GM19468 (cell line): ENCODE measurements around the gene POLG.

Source experiments
- ATAC-seq: cut with Tn5 transposase; IDR thresholded peaks from one replicate; pipeline ENCODE4 v1.9.1; 2021; ENCODE audit warnings: mild to moderate bottlenecking, moderate library complexity, moderate number of reproducible peaks; ENCODE audit not compliant: unreplicated experiment; ENCODE audit errors: extremely low read depth

The POLG gene

DNA sequence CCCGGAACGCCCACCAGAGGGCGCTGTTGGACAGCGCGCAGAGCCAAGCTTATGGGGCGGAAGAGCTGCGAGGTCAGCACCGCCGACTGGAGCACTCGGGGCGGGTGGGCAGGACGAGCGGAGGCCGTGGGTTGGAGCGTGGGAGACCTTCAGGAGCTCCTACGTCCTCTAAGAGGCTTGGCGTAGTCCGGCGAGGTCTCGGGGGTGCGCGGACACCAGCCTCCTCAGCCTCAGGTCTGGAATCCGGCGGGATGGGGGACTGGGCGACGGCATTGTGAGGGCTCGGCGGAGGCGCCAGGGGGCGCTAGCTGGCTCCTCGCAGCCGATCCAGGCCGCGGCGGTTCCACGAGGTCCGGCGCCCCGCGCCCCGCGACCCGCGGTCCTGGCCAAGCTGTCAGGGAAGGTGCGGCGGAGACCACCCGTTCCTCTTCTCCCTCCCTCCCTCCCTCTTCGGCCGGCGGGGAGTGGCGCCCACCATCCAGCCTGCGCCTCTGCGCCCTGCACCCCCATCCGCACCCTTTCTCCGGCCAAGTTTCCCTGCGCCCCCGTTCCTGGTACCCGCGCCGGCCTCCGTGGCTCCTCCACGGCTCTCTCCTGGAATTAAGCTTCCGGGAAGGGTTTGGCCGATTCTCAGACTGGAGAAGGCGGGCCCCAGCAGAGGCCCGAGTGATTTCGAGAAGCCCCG is 24.3 kb upstream of the POLG start:
- ATAC-seq: peak; percentile 77

DNA sequence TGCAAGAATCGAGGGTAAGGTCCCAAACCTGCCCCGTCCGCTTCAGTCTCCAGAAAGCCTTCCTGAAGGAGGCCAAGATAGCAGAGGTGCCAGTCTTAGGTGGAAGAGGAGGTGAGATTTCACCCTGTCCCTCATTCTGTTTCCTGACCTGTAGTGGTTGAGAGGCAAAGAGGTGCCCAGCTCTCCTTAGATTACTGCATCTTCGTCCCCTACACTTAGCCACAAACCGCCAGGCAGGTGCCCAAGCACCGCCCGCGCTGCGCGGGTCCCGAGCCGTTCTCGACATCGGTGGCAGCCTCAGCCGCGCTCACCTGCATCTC is 23.8 kb upstream of the POLG start:
- ATAC-seq: no peak

DNA sequence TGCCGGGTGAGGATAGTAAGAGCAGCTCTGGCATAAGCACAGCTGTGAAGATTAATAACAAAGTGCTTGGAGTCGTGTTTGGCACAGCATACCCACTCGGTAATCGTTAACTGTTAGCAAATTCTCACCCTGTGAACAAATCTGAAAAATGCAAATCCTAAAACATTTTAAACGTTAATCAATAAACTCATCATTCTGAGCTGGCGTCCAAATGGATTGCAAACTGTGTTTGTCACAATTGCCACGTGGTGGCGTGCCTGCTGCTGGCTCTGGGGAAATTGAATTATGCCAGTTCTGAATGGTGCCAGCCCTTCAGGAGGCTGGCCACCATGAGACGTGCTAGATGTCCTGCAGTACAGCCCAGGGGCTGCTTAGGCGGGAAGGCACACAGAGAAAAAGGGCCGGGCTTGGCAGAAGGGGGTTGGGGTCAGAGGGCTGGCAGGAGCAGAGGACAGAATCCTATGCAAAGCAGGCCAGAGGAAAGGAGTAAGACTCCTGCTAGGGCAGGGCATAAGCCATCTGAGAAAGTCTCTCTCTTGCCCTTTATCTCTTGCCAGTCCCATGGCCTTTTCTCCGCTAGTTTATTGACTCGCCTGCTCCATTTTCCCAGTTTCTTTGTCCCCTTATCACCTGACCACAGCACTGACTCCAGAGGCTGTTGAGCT is 22.1 kb upstream of the POLG start:
- ATAC-seq: no peak

DNA sequence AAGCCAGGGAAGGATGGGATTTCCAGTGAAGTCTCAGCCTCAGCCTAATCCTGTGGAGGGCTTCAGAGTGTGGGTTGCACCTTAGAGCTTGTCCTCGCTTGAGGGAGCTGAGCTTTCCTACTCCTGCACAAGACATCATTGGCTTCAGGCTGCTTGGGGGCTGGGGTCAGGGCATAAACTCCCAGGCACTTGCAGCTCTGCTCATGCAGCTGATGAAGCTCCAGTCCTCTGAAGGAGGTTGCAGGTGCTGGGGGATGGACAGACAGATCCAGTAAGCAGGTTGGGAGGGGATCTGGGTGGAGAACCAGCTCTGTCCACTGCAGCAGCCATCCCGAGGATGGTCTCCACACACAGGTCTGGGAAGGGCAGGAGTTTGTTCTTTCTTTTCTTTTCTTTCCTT is 19.4 kb upstream of the POLG start:
- ATAC-seq: no peak

DNA sequence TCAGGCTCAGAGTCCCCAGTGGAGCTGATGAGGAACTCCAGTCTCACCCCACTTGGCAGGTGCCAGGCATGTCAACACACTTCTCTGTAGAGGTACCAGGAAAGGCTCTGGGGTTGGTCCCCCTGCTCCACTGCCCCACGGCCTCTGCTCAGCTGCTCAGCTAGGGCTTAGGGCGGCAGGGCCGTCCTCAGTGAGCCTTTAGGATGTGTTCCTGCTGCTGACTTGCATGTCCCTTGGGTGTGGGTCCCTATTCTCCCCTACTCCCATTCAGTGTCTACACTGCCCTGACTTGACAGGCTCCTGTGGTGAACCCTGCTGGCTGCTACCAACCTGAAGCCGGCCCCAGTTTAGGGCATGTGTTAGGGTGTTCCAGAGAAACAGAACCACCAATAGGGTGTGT is 17.9 kb upstream of the POLG start:
- no peak for ATAC-seq

DNA sequence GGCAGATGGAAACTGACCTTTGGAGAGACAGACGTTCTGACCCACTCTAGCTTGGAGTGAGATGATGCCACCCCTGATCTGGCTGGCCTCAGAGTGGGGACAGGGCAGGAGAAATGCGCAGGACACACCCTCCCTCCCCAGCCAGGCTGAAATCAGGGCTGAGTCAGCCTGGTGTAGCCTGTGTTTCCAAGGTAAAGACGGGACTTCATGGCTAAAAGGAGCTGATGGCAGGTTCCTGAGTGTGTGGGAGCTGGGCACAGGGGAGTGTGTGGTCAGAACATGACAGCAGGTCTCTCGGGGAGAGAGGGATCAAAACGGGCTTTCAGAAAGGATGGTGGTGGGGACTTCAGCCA is 14.6 kb upstream of the POLG start:
- ATAC-seq: no peak

DNA sequence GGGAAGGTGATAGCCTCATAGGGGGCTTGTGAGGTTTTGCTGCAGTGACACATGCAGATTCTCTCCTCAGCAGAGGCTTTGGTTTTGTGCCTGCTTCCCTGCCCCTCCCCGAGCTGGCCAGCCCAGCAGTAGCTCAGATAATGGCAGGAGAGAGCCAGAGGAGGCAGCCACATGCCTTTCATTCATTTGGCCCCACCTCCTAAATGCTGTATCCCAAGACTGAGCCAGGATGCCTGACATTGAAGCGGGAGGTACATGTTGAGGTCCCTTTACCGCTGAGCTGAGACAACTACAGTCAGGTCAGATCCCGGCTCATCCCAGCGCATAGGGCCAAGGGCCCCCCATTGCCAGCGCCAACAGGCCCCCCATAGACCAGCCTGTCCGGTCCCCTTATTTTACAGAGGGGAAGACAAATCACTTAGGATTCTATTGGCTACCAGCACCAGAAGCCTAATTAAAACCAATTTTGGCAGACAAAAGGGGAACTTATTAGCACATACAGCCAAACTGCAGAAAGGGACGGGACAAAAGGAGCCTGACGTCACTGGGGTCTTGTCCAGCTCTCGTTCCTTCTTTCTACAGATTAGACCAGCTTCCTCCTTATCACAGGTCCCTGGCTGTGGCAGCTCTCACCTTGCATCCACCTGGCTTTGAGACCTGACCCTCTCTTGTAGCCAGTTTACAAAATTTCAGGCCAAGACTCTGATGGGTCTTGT is 12.1 kb upstream of the POLG start:
- ATAC-seq: no peak

DNA sequence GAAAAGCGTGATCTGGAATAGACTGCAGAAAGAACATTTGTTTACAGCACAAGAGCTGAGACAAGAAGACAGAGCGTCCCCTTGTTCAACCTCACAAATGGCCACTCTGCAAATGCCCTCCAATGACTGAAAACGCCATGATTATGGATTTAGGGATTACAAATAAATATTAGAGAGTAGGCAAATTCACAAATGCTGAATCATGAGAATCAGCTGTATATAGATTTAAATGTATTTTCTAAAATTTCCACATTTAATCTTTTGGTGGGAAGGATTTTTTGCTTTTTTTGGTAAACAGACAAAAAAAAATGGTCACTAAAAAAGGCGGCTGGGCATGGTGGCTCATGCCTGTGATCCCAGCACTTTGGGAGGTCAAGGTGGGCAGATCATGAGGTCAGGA is 10.6 kb upstream of the POLG start:
- ATAC-seq: no peak

DNA sequence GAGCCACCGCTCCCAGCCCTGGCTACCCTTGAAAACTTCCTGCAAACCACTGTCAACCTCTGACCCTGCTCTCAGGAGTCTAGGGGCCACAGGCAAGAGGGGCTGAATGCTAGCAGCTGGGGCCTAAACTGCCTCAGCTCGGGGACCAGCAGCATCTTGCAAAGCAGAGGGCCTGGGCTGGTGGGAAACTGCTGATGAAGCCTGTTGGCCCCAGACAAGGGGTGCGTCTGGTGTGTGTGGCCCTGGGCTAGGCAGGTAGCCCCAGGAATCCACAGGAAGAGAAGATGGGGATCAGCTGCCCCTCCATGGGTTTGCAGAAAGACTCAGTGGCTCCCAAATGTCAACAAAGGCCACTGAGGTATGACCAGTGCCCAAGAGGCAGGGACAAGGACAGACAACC is 8.2 kb upstream of the POLG start:
- ATAC-seq: no peak

DNA sequence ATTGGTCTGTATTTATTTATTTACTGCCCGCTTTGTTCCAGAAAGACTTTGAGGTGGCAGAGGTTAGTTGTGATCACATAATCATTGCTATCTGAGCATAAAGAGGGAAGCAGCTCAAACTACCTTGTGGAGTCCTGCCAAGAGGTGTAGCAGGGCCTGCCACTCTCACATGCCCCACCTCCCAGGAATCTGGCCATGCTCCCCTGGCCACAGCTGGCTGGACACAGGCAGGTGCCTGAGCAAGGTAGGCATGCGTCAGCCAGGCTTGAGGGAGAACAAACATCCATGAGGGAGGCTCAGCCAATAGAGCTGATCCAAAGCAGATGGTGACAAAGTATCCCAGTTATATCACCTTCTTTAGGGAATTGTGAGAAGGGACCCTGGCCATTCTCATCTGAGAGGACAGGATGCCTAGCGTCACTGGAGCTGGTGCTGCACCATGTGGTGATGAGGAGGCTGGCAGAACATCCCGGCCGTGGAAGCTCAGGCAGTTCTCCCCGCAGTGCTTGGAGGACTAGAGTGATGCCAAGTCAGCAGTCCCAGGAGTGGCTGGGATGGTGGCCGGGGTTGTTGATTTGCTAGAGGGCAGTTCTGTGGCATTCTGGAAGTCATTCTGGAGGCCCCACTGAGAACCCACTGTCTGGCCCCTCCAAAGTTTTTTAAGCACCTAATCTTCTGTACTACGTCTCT is 6.8 kb upstream of the POLG start:
- ATAC-seq: no peak

DNA sequence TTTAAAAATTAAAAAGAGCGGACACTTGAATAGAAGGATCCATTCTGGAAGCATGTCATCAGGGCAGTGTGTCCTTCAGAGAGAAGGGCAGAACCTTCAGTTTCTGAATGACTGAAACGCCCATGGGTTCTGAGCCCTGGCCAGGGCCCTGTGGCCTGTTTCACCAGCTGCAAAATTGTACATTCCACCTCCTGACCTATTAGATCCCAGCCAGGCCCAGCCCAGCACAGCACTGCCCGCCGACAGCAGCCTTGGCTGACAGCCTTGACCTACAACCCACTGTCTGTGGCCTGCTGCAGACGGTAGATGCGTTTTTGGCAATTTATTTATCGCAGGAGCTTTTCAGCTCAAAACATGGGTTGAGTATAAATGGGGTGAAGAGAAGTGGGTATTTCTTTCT is 5.9 kb upstream of the POLG start:
- ATAC-seq: no peak

DNA sequence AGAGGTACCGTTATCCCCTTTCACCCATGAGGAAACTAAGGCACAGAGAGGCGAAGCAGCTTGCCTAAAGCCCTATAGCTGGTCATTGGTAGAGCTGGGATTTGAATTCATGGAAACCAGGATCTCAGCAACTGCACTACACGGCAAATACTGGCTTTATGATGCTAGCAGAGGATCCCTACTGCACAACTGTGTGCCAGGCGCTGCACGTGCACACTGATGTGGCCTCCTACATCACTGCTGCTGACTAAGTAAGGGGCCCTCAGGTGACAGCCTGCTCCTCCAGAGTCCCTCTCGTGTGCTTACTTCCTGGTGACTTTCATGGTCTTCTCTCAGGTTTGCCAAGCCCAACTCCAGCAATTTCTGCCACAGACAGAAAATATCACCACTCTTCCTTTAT is 3.4 kb upstream of the POLG start:
- ATAC-seq: no peak

DNA sequence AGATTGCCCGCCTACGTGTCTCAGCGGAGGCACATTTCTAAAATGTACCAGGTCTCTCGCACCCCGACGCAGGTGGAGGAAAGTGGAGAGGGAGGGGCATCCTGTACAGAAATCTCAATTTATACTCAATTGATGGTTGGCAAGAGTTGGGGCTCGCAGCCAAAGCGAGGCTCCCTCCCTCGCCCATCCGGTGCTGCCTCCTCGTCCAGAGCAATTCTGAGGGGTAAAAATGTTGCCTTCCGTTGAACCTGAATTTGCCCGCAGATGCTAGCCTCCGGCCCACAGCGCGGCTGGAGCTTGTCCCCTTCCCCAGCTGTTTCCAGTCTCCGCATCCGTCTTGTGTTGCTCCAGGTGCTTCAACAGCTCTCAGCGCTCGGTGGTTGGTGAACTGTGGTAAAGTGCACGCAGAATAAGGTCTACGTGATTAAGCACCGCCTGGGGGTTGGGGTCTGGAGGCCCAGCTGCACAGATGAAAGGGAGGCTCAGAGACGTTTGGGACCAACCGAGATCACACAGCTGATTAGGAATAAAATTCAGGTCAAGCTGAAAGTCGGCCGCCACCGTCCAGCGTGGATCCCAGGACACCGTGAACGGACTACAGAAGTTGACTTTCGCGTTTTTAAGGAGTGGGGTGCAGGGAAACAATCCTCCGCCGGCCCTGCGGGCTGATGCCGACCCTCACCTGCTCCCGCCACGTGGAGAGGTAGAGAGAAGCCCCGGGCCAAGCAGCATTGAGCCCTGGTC is 846 bp upstream of the POLG start:
- ATAC-seq: no peak

DNA sequence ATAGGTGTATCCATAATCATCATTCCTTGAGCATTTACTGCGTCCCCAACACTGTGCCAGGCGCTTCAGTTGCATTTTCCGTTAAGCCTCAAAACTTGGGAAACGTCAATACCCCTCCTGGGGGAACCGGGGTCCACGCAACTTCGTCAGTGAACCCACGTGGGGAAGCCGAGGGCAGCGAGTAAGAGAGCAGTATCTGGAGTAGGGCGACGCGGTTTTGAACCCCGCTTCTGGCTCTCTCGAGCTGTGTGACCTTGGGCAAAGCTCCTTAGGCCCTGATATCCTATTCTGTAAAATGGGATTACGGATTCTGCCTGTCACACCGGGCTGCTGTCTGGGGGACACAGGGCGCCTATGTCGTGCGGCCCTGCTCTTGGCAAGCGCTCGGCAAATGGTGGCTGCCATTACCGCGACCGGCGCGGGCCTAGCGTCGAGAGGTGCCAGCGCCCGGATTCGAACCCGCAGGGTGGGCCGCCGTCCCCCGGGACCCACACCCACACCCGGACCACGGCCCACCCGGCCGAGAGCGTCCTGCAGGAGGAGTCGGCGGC is 590 bp downstream of the POLG start:
- peak; percentile 15 for ATAC-seq

DNA sequence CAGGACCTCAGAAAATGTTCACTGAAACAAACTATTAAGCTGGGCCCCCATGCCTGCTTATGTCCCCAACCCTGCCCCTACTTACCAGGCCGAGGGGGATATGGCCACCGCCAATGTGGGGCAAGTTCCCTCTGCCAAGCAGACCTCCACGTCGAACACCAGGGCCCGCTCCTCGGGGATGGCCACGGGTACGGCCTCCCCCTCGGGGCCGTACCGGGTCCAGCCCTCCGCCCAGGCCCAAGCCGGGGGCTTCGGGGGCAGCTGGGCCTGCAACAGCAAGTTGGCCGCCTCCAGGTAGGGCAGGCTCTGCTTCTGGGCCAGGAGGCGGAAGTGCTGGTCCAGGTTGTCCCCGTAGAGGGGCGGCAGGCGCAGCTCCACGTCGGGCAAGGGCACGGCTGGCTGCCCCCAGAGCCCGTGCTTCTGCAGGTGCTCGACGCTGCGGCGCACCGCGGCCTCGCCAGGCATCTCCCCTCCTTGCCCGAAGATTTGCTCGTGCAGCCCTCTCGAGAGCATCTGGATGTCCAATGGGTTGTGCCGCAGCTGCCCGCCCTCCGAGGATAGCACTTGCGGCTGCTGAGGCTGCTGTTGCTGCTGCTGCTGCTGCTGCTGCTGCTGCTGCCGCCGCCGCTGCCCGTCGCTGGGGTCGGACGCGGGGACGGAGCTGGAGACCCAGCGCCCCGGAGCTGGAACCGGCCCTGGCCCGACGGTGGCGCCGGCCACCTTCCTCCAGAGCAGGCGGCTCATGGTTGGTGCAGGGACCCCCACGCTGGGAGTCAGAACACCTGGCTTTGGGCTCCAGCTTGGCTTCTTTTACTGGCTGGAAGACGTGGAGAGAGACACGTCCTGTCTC is 1.4 kb downstream of the POLG start:
- no peak for ATAC-seq

DNA sequence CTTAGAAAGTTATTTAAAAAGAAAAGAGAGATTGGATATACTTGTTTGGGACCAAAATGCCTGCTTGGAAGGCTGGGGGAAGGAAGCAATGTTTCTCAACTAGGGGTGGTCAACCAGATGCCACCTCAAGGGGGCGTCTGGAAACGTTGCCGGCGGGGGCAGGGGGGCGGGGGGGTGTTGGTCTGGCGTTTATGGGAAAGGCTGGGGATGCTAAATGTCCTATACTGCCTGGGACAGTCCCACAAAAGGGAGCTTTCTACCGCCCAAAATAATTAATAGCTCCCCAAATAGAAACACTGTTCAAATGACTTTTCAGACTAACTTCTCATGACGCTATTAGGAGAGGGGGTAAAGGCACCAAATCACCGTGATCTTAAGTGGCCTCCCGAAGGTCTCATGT is 2.2 kb downstream of the POLG start:
- ATAC-seq: no peak

DNA sequence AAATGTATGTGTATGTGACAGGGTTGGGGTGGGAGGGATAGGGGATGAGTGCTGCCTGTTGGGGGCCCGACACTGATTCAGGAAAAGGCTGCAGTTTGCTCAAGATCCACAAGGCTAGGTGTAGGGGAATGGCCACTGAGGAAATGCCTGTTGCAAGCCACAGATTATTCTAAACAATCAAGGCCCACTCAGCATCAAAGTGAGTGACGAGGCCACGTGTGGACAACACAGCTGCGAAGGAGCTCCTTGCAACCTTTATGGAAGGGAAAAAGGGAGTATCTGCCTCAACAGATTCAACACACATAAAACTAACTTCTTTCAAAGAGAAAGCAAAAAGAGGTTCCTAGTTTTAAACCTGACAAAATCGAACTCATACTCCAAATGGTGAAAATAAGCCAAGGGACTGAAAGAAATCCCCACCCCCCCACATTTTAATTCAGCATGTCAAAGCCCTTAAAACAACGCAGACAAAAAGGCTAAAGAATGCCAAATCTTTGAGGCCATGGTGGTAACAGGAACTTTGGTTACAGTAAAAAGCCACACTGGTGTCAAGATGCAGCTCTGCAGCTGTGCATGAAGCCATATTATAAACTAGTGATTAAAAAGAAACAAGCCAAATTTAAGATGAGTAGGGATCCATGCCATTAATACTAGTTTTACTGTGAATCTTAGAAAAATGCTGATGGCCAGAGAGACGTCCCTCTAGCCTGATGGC is 3.6 kb downstream of the POLG start:
- no peak for ATAC-seq

DNA sequence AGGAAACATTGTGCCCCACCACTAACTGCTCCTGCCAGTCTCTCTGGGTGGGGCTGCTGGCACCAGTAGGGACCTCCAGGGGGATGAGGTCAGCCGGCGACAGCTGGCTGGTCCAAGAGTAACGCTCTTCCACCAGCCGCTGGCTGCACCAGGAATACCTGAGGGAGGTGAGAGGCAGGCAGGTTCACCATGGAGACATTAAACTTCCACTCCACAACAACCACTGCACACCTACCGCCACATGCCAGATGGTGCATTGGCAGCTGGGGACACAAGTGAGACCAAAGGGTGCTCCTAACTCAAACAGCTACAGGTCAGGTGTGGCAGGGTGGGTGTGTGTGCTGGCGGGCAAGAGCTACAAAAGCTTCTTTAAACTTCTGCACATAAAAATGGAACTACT is 4.5 kb downstream of the POLG start:
- no peak for ATAC-seq
